NT2/D1 (cell line): ENCODE data around the gene TET1.

Source experiments
- SUZ12 ChIP-seq: IDR thresholded peaks from 2 replicates; pipeline ENCODE4 v1.6.1; 2011; ENCODE audit not compliant: insufficient read length, insufficient read depth; ENCODE audit errors: extremely low read depth
- YY1 ChIP-seq: IDR thresholded peaks from 2 replicates; pipeline ENCODE4 v1.6.1; 2011; ENCODE audit not compliant: insufficient read length, insufficient read depth
- ZNF274 ChIP-seq: IDR thresholded peaks from 2 replicates; pipeline ENCODE4 v1.6.1; 2011; ENCODE audit warnings: mild to moderate bottlenecking, low read depth, low read length

- TF ChIP-seq YY1 = no peak
- TF ChIP-seq SUZ12 = no peak
- TF ChIP-seq ZNF274 = no peak
Measured at GRCh38 chr10:68606918-68607317, 46.8 kb downstream of the TET1 start.
